Measurements from ENCODE around the gene AHNAK. TPM values are rescaled to one million over a fixed set of nuclear protein-coding genes. Genes with fewer than 3 reads are reported as not detected.
"Not testable (repeated sequence)": the region's sequence is repeated elsewhere in the genome, so short reads cannot be mapped to it uniquely, and the experiment has no call there.

AHNAK gene
- total RNA-seq, 4 donors from 2014 or later = 571 to 1,016 (median 697) TPM

GRCh38 chr11:62391642-62392425 is 154.8 kb downstream of the AHNAK start:
- Histone ChIP-seq H3K27ac (no peak overlapping the region), H3K9me3 (no peaks in the 10 kb centered on the region), H3K36me3 (no peaks in the 10 kb centered on the region), H3K27me3 (no peaks in the 10 kb centered on the region), H3K4me1 (peaks cover 0 to 5% (median 0%) of the 10 kb centered on the region in 4 donors), H3K4me3 (no peak overlapping the region)
- DNase-seq = no peak
- TF ChIP-seq, protein P1, sequence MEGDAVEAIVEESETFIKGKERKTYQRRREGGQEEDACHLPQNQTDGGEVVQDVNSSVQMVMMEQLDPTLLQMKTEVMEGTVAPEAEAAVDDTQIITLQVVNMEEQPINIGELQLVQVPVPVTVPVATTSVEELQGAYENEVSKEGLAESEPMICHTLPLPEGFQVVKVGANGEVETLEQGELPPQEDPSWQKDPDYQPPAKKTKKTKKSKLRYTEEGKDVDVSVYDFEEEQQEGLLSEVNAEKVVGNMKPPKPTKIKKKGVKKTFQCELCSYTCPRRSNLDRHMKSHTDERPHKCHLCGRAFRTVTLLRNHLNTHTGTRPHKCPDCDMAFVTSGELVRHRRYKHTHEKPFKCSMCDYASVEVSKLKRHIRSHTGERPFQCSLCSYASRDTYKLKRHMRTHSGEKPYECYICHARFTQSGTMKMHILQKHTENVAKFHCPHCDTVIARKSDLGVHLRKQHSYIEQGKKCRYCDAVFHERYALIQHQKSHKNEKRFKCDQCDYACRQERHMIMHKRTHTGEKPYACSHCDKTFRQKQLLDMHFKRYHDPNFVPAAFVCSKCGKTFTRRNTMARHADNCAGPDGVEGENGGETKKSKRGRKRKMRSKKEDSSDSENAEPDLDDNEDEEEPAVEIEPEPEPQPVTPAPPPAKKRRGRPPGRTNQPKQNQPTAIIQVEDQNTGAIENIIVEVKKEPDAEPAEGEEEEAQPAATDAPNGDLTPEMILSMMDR (IDR thresholded peaks at IDR 0.05) = no peak
- no peak for TF ChIP-seq POLR2A (IDR thresholded peaks at IDR 0.05)

GRCh38 chr11:62390722-62391121 is 155.9 kb downstream of the AHNAK start:
- H3K27ac ChIP-seq = no peak overlapping the region
- no peak for TF ChIP-seq POLR2A (IDR thresholded peaks at IDR 0.05)
- TF ChIP-seq, protein P1 (IDR thresholded peaks at IDR 0.05) = no peak
- H3K9me3 ChIP-seq = no peaks in the 10 kb centered on the region
- no peaks in the 10 kb centered on the region for H3K27me3 ChIP-seq
- no peak for DNase-seq
- no peak overlapping the region for H3K4me3 ChIP-seq
- H3K4me1 ChIP-seq = peaks cover 0 to 5% (median 0%) of the 10 kb centered on the region in 4 donors
- no peaks in the 10 kb centered on the region for H3K36me3 ChIP-seq

DNA sequence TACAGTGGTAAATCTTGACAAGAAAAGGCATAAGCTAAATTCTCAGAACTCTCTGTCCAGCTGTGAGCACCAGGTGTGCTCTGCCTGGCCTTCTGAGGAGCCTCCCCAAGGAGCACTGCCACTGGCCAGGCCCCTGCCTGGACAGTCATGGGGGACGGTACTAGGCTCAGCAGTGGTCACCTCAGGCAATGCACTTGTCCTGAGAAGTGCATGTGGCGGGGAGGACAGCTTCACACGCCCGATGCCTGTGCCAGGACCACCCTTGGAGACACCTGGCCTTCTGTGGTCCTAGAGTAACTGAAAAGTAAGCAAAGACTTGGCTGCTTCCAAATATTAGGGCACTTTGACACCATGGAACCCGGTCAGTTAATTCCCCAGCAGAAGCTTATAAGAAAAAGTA is 156.4 kb downstream of the AHNAK start:
- H3K4me1 ChIP-seq = peaks cover 0 to 2% (median 0%) of the 10 kb centered on the region in 4 donors
- no peak for DNase-seq
- no peaks in the 10 kb centered on the region for H3K9me3 ChIP-seq
- H3K27ac ChIP-seq = no peak overlapping the region
- no peaks in the 10 kb centered on the region for H3K27me3 ChIP-seq
- H3K4me3 ChIP-seq = no peak overlapping the region
- H3K36me3 ChIP-seq = no peaks in the 10 kb centered on the region
- TF ChIP-seq, protein P1 (IDR thresholded peaks at IDR 0.05) = no peak
- TF ChIP-seq POLR2A (IDR thresholded peaks at IDR 0.05) = no peak

- Histone ChIP-seq H3K9me3 (no peaks in the 10 kb centered on the region), H3K4me3 (no peak overlapping the region), H3K36me3 (no peaks in the 10 kb centered on the region), H3K27ac (no peak overlapping the region), H3K27me3 (no peaks in the 10 kb centered on the region), H3K4me1 (no peaks in the 10 kb centered on the region)
- TF ChIP-seq, protein P1 (IDR thresholded peaks at IDR 0.05) = no peak
- TF ChIP-seq POLR2A (IDR thresholded peaks at IDR 0.05) = no peak
- DNase-seq = no peak
Measured at GRCh38 chr11:62388999-62389398, 157.6 kb downstream of the AHNAK start.

- Histone ChIP-seq H3K9me3 (no peaks in the 10 kb centered on the region), H3K36me3 (no peaks in the 10 kb centered on the region), H3K27me3 (no peaks in the 10 kb centered on the region), H3K4me1 (no peaks in the 10 kb centered on the region), H3K27ac (no peak overlapping the region), H3K4me3 (no peak overlapping the region)
- peak in 1 of 3 donors; percentile 3 for DNase-seq
- TF ChIP-seq, protein P1 (IDR thresholded peaks at IDR 0.05) = no peak
- TF ChIP-seq POLR2A (IDR thresholded peaks at IDR 0.05) = no peak
Measured at GRCh38 chr11:62387381-62387780, 159.2 kb downstream of the AHNAK start.

GRCh38 chr11:62386083-62386482 is 160.5 kb downstream of the AHNAK start:
- H3K27me3 ChIP-seq, H3K27ac ChIP-seq, H3K9me3 ChIP-seq, H3K4me1 ChIP-seq, H3K4me3 ChIP-seq, H3K36me3 ChIP-seq: not testable (repeated sequence)
- DNase-seq = peak in 1 of 3 donors; percentile 50

All from Peyer's patch (tissue), 4 donors.